Activated CD8-positive, alpha-beta memory T cell treated with anti-CD3 and anti-CD28 coated beads for 1 hour (primary cell): ENCODE results near the gene GFI1.

Experiments used
- DNase-seq, 2 donors: peaks; one replicate each; pipeline ENCODE4 v3.0.0-alpha.2; 2020; ENCODE audit warnings: low read depth in 1 of 2; ENCODE audit errors: extremely low read depth in 1 of 2

The GFI1 gene

DNA sequence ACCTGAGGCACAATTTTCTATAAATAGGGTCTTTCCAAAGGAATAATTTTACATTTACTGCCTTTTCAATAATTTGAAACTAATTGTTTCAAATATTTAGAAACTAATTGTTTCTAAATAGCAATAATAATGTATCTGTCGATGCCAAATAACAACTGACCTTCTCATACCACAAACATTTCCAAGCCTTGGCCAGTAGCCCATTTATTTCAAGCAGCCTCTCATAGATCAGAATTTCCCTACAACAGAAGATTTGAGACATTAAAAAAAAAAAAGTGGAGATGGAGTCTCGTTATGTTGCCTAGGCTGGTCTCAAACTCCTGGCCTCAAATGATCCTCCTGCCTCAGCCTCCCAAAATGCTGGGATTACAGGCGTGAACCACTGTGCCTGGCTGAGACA is 2.1 kb upstream of the GFI1 start:
- no peak for DNase-seq

DNA sequence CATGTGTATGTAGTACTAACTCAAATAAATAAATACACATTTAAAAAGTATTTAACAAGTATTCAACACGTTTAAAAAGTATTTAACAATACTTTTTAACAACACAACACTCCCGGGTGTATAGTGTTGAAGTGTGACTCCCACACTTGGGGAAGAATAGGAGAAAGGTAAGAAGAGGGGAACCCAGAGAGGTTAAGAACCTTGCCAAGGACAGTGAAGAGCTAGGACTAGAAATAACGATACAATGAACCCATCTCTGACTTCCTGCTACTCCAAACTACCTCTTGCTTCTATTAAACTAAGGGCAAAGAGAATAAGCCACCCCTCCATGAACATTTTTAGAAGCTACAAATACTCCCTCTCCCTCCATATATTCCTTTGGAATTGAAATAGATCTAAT is 1.7 kb upstream of the GFI1 start:
- DNase-seq = no peak

DNA sequence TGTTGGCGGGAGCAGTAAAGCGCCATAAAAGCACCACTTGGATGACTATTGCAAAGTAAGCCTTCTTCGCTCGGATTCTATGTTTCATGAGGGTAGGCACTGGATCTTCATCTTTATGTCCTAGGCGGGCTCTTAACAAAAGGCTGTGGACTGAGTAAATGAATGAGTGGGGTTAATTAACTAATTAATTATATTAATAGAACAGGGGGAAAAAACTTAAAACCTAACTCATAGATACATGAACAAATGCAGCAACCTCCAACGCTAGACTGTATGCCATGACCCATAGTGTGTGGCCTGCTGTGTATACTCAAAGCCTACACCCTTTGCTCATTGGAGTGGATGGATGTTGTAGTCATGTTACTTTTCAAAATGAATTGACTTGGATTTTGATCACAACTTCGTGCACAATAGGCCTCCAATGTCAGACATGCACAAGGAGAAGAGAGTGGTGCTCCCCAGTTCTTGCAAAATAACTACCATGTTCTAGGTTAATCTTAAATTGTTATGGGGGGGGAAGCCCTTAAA is 417 bp upstream of the GFI1 start:
- no peak for DNase-seq

DNA sequence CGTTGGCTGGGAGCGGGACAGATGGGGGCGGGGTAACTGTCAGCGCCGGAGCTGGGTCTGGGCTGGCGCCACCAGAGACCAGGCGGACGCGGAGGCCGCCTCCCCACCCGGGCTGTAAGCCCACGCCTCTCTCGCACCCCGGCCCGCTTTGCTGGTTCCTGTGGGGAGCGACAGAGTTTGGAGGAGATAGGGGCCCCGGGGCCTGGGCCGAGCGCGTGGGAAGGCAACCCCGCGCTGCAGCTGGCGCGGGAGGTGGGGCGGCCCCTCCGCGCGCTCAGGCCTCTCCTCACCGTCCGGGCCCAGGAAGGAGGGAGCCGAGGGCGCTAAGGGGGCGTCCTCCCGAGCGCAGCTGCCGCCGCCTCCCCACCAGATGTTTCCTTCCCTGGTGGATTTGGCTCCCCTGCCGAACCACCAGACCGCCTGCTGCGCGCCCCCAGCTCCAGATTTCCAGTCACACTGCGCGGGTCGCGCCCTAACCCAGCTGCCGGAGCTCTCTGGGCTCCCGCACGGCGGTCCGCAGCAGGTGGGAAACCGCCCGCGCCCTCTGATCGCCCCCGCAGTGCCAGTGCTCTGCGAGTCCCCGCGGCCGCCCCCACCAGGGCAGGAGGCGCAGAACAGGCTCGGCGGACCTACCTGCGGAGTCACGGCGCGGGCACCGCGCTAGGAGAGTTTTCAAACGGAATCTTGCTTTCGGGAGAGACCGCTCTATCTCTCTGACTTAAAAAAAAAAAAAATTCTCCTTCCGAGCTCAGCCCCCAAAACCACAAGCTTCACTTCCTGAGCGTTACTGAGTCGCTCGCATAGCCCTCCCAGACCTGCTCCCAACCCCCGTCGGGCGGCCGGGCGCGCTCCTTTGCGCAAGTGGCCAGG is 1.1 kb downstream of the GFI1 start:
- peak; percentile 65 to 72 for DNase-seq

DNA sequence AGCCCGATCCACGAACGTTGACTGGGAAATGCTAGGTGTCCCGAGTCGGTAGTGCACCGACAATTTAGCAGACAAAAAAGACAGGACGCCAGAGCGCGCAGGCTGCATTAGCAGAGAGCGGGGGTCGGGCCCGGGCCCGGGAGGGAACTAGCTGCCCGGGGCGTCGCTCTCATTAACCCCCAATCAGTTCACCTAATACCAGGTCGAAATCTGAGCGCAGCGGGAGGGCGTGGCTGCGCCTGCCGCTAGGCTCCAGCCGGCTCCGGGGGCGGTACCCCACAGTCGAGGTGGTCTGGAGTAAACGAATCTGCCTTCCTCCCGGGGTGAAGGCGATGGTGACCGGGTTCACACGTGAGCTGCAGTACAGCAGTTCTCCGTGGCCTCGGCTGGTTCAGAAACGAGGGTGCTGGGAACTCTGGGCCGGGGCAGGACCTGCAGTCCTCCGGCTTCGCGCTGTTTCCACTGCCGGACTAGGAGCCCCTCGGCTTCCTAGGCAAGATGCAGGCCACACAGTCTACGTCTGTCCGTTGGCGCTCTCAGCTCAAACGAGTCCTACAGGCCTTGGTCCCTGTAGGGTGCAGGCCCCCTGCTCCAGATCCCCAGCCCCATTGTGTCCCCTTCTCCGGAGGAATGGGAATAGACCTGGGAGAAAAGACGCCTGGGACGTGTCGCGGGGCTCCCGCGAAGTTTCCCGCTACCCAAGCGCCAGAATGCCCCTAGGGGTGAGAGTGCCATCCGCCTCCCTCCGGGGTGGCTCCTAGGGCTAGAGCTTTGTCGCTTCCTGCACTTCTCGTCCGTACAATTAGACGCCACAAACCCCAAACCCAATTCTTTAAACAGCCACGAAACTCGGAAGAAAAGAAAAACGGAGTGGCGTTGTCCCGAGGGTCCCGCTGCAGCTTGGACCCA is 2.0 kb downstream of the GFI1 start:
- DNase-seq = peak; percentile 39 to 47

DNA sequence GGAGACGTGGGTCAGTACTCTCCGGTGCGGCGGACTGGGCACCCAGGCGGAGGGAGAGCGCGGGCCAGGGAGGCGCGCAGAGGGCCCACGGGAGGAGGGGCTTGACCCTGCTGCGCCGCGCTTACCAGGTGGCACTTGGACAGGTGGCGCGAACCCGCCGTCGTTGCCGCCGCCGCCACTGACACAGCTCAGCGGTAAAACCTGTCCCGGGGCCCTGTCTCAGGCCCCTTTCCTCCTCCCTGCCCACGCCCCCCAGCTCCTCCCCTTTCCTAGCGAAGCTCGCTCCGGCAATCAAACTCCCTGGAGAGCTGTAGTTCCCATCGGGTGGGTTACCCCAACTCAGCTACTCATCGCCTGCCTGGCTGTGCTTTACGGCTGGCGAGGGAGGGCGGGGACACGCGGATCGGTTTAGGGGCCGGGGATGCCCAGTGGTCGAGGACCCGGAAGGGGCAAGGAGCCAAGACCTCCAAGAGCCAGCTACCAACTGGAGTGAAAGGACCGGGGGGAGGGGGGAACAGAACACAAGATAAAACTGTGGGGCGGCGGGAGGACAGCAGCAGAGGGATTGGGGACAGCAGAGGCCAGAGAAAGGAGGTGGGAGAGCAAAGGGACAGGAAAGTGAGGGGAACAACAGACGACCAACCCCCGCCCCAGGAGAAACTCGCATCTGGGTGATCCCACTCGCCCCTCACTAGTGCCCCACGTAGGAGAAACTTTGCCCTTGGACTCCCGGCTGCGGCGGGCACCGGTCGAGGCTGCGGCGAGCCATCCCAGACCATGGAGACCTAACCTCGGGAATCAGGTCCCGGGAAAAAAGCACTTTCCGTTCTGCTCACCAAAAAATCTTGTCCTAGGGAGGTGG is 2.9 kb downstream of the GFI1 start:
- peak in 1 of 2 donors; percentile 23 for DNase-seq

DNA sequence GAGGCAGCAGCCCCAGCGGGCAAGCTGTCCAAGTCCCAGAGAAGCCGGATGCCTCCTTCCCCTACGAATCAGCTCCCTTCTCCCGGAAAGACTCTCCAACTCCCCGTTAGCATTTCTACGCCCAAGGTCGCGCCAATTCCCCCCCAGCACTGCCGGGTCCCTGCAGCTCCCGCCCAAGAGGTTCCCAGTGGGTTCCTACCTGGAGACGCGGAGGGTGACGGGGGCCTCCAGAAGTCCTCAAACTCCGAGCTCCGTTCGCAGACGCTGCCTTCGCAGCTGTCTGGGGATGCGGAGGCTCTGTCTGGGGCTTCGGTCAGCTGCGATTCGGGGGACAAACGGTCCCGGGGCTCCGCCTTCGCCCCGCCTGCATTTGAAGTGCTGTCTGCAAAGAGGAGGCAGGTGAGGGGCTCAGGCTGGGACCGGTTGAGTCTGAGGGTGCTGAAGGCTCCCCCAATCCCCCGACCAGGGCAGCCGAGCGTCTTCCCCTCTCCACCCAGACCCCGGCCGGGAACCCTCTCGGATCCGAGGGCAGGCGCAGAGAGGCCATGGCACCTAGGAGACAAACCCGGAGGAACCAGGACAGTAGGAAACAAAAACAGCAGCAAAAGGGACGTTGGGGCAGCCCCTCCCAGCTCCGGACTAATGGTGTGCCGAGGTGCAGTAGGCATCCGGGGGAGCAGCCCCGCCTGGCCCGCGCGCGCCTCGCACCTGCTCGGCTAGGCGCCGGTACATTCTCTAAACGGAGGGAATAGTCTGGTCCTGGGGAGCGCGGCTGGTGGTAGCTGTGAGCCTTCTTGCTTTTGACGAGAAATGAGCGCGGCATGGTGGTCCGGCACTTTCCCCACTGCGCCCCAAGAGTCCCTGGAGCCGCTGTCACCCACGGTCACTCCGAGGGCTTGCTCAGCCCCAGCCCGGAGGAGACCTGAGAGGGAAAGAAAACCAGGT is 3.8 kb downstream of the GFI1 start:
- peak in 1 of 2 donors; percentile 22 for DNase-seq

DNA sequence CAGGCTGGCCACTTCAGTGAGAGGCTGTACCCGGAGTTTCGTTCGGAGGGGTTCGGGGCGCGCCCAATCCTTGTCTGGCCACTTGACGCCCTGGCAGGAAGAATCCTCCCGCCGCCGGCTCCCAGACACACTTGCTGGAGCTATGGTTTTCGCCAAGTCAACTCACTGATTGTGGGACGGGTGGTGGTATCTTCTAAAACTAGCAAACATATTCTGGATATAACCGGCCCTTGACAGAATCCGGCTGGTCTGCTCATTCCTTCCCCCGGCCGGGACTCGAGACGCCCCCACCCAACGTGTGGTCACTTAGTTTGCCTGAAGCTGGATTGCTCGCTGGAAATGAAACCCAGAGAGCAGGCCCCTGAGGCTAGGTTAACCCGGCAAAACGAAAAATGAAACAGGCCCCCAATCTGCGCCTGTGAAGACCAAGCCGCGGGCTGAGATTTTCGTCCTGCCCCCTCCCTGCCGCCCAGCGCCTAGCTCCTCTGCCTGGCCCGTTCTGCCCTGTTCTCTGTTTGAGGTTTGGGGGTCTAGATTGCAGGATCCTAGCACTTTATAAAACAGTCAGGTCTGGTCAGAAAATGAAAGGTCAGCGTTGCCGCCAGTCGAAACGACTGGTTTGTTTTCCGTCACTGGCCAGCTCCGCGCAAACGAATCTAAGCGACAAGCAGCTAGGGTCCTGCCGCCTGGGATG is 4.6 kb downstream of the GFI1 start:
- DNase-seq = no peak

DNA sequence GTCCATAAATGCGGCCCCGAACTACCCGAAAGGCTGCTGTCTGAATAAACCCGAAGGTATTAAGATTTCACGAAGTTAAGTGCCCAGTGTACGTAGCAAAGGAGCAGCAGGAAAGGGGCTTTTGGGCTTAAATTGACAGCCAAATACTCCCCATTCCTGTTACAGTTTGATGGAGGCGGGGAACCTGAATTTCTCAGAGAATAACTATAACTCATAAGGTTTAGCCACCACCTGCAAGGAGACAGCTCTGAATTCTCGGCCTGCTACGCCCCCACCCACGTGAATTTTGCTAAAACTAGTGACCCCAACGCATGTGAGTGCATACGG is 5.2 kb downstream of the GFI1 start:
- no peak for DNase-seq

DNA sequence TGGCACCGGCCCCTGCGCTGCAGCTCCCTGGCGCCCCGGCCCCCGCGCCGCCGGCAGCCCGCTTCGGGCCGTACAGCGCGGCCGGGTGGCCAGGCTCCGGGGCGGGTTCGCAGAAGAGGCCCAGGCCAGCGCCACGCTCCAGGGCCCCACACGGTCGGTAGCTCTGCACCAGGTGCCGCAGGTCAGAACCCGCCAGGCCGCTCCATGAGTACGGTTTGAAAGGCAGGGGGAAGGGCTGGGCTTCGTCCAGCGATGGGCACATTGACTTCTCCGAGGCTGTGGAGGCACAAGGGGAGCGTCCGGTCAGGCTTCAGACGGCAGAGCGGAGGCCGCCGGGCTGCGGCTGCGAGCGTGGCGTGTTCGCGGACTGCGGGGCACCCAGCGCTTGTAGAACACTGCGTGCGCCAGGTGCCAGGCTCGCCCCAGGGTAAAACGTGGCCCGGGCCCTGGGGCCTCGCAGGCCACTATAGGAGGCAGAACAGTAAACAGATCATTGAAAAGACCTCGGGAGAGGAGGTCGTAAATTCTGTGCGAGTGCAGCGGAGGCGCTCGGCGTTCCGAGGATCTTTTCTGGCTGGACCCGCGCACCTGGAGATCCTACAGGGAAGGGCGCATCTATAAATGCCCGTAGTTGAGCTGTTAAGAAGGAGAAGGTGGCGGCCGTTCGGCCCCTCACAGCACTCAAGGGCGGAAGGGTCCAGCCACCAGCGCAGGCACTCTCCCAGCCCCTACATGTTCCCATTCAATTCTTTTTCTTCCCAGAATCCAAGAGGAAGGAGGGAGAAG is 5.7 kb downstream of the GFI1 start:
- DNase-seq = no peak

DNA sequence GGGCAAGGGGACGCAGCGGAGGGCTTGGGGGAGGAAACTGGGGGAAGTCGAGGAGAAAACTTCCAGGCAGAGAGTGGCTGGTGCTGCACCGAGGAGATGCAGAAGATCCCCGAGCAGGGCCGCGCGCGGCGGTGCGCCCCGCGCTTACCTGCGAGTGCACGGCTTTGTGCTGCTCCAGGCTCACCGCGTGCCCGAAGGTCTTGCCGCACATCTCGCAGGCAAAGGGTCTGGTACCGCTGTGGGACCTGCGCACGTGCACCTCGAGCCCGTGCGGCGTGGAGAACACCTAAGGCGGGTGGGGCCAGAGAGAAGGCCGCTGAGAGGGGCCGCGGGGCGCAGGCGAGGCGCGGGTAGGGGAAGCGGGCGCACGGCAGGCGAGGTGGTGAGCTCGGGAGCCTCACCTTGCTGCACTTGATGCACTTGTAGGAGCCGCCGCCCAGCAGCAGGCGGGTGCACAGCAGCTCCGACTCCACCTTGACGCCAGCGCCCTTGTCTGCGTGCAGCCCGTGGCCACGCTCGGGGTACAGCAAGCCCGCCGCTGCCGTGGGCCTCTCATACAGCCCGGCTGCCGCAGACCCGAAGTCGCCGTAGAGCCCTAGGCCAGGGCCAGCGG is 6.4 kb downstream of the GFI1 start:
- DNase-seq = no peak

DNA sequence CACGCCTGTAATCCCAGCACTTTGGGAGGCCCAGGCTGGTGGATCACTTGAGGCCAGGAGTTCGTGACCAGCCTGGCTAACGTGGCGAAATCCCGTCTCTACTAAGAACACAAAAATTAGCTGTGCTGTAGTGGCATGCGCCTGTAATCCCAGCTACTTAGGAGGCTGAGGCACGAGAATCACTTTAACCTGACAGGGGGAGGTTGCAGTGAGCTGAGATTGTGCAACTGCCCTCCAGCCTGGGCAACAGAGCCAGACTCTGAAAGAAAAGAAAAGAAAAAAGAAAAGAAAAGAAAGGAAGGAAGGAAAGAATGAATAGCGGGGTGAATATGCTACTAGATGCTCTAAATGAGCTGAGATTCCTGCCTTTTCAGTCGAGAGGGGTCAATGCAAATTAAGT is 7.1 kb downstream of the GFI1 start:
- DNase-seq = no peak

DNA sequence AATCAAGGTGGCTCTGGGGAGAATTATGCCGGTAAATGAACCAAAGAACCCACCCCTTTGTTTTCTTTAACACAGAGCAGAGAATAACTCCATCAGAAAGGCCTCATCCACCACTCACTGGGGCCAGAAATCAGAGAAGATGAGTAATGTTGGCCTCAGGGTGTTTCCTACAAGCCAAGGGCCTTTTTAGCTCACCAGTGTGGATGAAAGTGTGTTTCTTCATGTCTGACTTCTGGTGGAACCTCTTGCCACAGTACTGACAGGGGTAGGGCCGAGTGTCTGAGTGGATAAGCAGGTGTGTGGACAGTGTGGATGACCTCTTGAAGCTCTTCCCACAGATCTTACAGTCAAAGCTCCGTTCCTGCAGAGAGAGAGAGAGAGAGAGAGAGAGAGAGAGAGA is 8.3 kb downstream of the GFI1 start:
- DNase-seq = no peak

DNA sequence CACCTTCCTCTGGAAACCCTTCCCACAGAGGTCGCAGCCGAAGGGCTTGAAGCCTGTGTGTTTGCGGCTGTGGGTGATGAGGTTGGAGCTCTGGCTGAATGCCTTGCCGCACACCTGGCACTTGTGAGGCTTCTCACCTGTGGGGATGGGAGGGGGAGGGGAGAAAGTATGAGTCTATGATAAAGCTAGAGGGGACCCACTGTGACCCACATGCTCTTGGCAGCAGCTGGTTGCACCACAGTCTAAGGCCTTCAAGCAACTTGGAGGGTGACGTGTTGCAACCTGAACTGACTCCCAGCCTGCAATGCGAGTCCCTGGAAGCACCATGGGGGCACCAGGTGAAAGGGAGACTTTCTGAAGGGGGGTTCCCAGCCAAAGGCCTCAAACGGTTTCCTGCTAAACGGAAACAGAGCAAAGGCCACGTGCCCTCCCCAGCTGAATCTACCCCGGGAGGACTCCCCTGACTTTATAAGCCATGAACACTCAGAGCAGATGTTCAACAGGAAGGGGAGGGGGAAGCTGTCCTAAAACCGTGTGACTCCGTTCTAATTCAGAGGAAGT is 10.6 kb downstream of the GFI1 start:
- DNase-seq = peak in 1 of 2 donors; percentile 18

DNA sequence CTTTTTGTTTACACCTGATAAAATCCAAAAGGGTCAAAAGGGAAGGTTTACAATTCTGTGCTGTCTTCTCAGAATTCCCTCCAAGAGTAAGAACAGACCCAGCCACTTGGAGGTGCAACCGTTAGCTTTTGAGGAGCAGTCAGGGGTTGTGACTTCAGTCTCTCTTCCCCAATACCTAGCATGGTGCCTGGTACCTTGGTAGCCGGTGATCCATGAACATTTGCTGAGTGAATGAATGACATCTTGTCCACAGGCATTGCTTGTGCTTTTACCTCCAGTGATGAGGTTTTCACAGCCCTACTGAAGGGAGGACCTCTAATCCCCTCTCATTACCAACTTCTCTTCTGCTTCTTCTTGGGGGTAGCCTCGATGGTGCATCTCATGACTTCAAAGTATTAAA is 11.7 kb downstream of the GFI1 start:
- DNase-seq = no peak

DNA sequence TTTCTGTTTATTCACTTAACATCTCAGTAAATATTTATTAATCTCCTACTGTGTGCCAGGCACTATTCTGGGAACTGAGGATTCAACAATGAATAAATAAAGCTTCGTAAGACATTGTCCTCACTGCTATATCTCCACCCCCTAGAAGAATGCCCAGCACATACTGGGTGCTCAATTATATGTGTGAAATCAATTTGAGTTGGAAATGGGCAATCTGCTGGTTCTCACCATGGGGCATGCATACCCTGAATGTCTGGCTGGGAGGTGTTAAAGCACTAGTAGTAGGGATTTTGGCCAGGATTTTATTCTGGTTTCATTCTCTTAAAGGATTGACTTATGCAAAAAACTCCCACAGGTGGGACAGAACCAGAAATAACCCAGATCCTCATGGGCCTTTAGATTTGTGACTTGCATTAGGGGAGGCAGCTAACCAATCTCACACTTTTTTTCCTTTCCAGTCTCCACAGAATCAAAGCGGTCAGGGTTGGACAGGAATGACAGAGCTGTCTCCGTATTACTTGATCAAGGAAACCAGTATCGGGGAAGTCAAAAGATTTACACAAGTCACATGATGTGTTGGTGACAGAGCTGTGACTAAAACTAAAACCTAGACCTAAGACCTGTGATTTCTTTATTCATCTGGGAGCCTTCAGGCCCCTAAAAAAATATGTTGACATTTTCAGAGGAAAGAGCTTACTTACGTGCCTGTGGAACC is 12.8 kb downstream of the GFI1 start:
- DNase-seq = no peak

DNA sequence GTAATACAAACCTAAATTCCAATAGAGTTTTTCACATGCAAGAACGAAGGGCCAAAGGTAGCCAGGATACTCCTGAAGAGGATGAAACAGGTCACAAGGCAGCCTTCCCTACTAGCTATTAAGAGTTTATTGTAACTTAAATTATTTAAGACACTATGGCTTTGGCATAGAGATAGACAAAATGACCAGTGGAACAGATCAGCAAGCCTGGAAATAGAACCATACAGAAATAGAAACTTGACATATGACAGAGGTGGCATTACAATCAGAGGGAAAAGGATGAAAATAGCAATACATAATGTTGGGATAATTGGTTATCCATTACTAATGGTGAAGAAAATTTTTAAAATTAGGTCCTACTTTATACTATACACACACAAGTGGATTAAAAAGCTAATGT is 16.5 kb downstream of the GFI1 start:
- DNase-seq = no peak
